Breast epithelium (tissue), 4 donors: ENCODE data around the gene AIG1. TPM values are rescaled to one million over a fixed set of nuclear protein-coding genes. Genes with fewer than 3 reads are reported as not detected.

ENCODE experiments used
- DNase-seq, 2 donors: peaks; one replicate each; pipeline ENCODE4 v3.0.0-alpha.2; 2019; ENCODE audit warnings: low spot score in 2 of 2
- H3K27ac ChIP-seq, 2 donors: fragments of 200-600 bp; sonication (generic) in 1 of 2; one replicate each; pipeline ENCODE4 v1.5.1; 2016 to 2019; ENCODE audit warnings: mild to moderate bottlenecking in 1 of 2
- H3K27me3 ChIP-seq, 2 donors: fragments of 200-600 bp; sonication (generic) in 1 of 2; one replicate each; pipeline versions ENCODE4 v1.5.1 to v1.6.0; 2017 to 2019; ENCODE audit warnings: control low read depth in 1 of 2, mild to moderate bottlenecking in 1 of 2
- H3K36me3 ChIP-seq: fragments of 200-600 bp; one replicate; pipeline ENCODE4 v1.5.1; 2019
- H3K4me1 ChIP-seq, 2 donors: fragments of 200-600 bp; sonication (generic); one replicate each; pipeline ENCODE4 v1.5.1; 2016 to 2019; ENCODE audit warnings: control low read depth in 1 of 2
- H3K4me3 ChIP-seq, 3 donors: fragments of 200-600 bp; sonication (generic); 1 replicate in 2 of 3; 2 replicates in 1 of 3; pipeline ENCODE4 v1.5.1; 2016 to 2019; ENCODE audit warnings: mild to moderate bottlenecking in 3 of 3, moderate library complexity in 2 of 3
- H3K9me3 ChIP-seq, 2 donors: fragments of 200-600 bp; sonication (generic) in 1 of 2; one replicate each; pipeline ENCODE4 v1.5.1; 2016 to 2019; ENCODE audit warnings: control low read depth in 1 of 2
- POLR2A ChIP-seq: fragments of 450-650 bp; IDR thresholded peaks from one replicate; pipeline ENCODE4 v1.6.1; 2016; ENCODE audit warnings: antibody characterized with exemption, mild to moderate bottlenecking, moderate library complexity
- POLR2AphosphoS5 ChIP-seq, 3 donors: sonication (generic); formaldehyde crosslinking; IDR thresholded peaks; one replicate each; pipeline ENCODE4 v1.6.1; 2017; ENCODE audit warnings: antibody characterized with exemption in 3 of 3
- intact Hi-C: fragments of 100-400 bp; cut with DNase I; formaldehyde crosslinking; loops from one replicate; pipeline ENCODE4 v1.15.1; 2023; ENCODE audit warnings: low total_unique reads
- total RNA-seq, 3 donors: library from RNA; depleted of rRNA; stranded (reverse); fragments of >200 nt; gene quantifications; one replicate each; pipeline ENCODE4 v1.1.0, GENCODE V29; 2016
- TF ChIP-seq, protein P1 (sequence below), 3 donors: fragments of 450-650 bp; IDR thresholded peaks; one replicate each; pipeline ENCODE4 v1.5.1; 2016 to 2017; ENCODE audit warnings: antibody characterized with exemption in 3 of 3, mild to moderate bottlenecking in 3 of 3, moderate library complexity in 3 of 3

The AIG1 gene
- total RNA-seq, 3 donors from 2014 or later, result 43.0 to 53.6 (median 44.2) TPM

DNA sequence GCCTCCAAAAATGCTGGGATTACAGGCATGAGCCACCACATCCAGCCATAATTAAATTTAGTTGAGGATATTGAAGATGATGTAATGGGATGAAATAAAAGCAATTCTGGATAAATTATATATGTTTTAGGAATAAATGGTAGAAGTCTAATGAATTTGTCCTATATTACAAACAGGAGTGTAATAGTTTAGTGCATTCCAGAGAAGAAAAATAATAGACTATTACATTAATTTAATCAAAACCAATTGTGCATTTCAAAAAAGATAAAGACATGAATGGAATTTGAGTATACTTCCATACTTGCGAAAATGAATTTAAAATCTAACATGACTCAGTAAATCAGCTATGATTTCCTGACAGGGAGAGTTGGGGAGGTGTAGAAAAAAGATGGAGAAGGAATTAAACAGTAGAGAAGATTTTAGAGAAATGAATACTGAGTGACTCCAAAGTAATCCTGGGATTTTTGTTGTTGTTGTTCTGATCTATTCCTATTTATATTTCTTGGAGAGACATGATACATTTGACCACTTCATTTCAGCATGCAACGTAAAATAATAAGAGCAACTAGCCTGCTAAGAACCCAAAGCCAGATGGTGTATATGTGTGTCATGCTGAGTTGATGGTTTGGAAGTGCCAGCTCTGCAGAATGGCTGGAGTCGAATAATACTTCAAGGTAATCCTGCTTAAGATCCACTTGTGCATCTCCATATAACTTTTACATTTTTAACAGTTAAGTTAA is 67.4 kb downstream of the AIG1 start:
- intact Hi-C loops, result no loop called here
- no peaks in the 10 kb centered on the region for H3K36me3 ChIP-seq
- H3K9me3 ChIP-seq, result peaks cover 10 to 17% of the 10 kb centered on the region in 2 donors
- TF ChIP-seq POLR2A, result no peak
- TF ChIP-seq, protein P1, sequence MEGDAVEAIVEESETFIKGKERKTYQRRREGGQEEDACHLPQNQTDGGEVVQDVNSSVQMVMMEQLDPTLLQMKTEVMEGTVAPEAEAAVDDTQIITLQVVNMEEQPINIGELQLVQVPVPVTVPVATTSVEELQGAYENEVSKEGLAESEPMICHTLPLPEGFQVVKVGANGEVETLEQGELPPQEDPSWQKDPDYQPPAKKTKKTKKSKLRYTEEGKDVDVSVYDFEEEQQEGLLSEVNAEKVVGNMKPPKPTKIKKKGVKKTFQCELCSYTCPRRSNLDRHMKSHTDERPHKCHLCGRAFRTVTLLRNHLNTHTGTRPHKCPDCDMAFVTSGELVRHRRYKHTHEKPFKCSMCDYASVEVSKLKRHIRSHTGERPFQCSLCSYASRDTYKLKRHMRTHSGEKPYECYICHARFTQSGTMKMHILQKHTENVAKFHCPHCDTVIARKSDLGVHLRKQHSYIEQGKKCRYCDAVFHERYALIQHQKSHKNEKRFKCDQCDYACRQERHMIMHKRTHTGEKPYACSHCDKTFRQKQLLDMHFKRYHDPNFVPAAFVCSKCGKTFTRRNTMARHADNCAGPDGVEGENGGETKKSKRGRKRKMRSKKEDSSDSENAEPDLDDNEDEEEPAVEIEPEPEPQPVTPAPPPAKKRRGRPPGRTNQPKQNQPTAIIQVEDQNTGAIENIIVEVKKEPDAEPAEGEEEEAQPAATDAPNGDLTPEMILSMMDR (IDR thresholded peaks at IDR 0.05), result no peak
- no peak for TF ChIP-seq POLR2AphosphoS5 (IDR thresholded peaks at IDR 0.05)
- H3K27ac ChIP-seq, result no peak overlapping the region
- H3K4me3 ChIP-seq, result no peak overlapping the region
- H3K27me3 ChIP-seq, result no peaks in the 10 kb centered on the region
- H3K4me1 ChIP-seq, result no peaks in the 10 kb centered on the region
- DNase-seq, result no peak

- Histone ChIP-seq H3K4me3 (no peak overlapping the region), H3K27me3 (no peaks in the 10 kb centered on the region), H3K4me1 (no peaks in the 10 kb centered on the region), H3K36me3 (no peaks in the 10 kb centered on the region), H3K9me3 (peaks cover 10 to 17% of the 10 kb centered on the region in 2 donors), H3K27ac (no peak overlapping the region)
- intact Hi-C loops, result no loop called here
- no peak for DNase-seq
- TF ChIP-seq POLR2A, result no peak
- TF ChIP-seq, protein P1 (IDR thresholded peaks at IDR 0.05), result no peak
- TF ChIP-seq POLR2AphosphoS5 (IDR thresholded peaks at IDR 0.05), result no peak
Measured at GRCh38 chr6:143128681-143129015, 68.0 kb downstream of the AIG1 start.

GRCh38 chr6:143130928-143131327 is 70.2 kb downstream of the AIG1 start:
- DNase-seq, result no peak
- intact Hi-C loops, result no loop called here
- TF ChIP-seq POLR2AphosphoS5 (IDR thresholded peaks at IDR 0.05) (no peak), POLR2A (no peak)
- TF ChIP-seq, protein P1 (IDR thresholded peaks at IDR 0.05), result no peak

DNA sequence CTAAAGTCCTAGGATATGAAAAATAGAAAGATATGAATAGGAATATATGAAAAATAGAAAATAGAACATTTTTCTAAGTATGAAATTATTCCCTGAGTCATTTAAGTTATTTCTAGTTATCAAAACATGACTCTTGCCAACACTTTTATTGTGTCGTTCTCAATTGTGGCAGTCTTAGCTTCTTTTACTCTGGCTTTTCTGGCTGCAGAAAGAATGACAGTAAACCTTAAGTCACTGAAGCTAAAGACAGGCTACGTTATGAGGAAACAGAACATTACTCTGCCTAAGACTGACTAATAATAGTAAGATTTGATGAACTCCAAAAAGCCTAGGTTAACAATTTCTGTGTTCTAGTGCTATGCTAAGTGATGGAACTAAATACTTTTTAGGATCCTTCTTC is 74.6 kb downstream of the AIG1 start:
- no peak overlapping the region for H3K27ac ChIP-seq
- no peaks in the 10 kb centered on the region for H3K4me1 ChIP-seq
- intact Hi-C loops, result no loop called here
- TF ChIP-seq, protein P1 (IDR thresholded peaks at IDR 0.05), result no peak
- no peak for TF ChIP-seq POLR2A
- TF ChIP-seq POLR2AphosphoS5 (IDR thresholded peaks at IDR 0.05), result no peak
- H3K9me3 ChIP-seq, result peaks cover 6 to 15% of the 10 kb centered on the region in 2 donors
- H3K4me3 ChIP-seq, result no peak overlapping the region
- H3K36me3 ChIP-seq, result peaks cover 3% of the 10 kb centered on the region
- H3K27me3 ChIP-seq, result no peaks in the 10 kb centered on the region
- no peak for DNase-seq

More at GRCh38 chr6:143130928-143131327, 70.2 kb downstream of the AIG1 start:
- Histone ChIP-seq H3K27me3 (no peaks in the 10 kb centered on the region), H3K27ac (no peak overlapping the region), H3K9me3 (peaks cover 10 to 17% of the 10 kb centered on the region in 2 donors), H3K4me1 (no peaks in the 10 kb centered on the region), H3K4me3 (no peak overlapping the region), H3K36me3 (no peaks in the 10 kb centered on the region)

GRCh38 chr6:143135797-143136561 is 75.3 kb downstream of the AIG1 start:
- no peaks in the 10 kb centered on the region for H3K27me3 ChIP-seq
- peaks cover 3% of the 10 kb centered on the region for H3K36me3 ChIP-seq
- TF ChIP-seq POLR2A, result no peak
- no peak for TF ChIP-seq POLR2AphosphoS5 (IDR thresholded peaks at IDR 0.05)
- TF ChIP-seq, protein P1 (IDR thresholded peaks at IDR 0.05), result no peak
- H3K4me1 ChIP-seq, result no peaks in the 10 kb centered on the region
- H3K27ac ChIP-seq, result no peak overlapping the region
- intact Hi-C loops, result no loop called here
- H3K9me3 ChIP-seq, result peaks cover 6 to 8% of the 10 kb centered on the region in 2 donors
- DNase-seq, result no peak
- H3K4me3 ChIP-seq, result no peak overlapping the region
